T-cell (primary cell): ENCODE measurements around the gene SNRNP200. TPM values are rescaled to one million over a fixed set of nuclear protein-coding genes. Genes with fewer than 3 reads are reported as not detected.

ENCODE experiments used
- ATAC-seq, 4 experiments: fragments of 200-7000 bp in 3 of 4; fragments of 150-1000 bp in 1 of 4; cut with Tn5 transposase; replicated peaks in 1 of 4; 1 replicate in 3 of 4; 2 replicates in 1 of 4; pipeline ENCODE4 v1.10.0; 2021; ENCODE audit warnings: moderate library complexity in 3 of 4, mild to moderate bottlenecking in 2 of 4, moderate number of reproducible peaks in 1 of 4
- CTCF ChIA-PET, 2 donors: fragments of 300-600 bp; sonication (Branson Sonifier 250); formaldehyde crosslinking; loops; one replicate each; lab custom pipeline; 2022; ENCODE audit warnings: antibody characterized with exemption in 2 of 2; lab: Charles Lee
- POLR2A ChIA-PET, 2 donors: fragments of 300-600 bp; sonication (Branson Sonifier 250); formaldehyde crosslinking; loops; one replicate each; lab custom pipeline; 2022; ENCODE audit warnings: antibody characterized with exemption in 2 of 2; lab: Charles Lee
- DNase-seq, 35 experiments: peaks; one replicate each; pipeline versions ENCODE4 v3.0.0 to v3.0.0-alpha.2; 2013 to 2023
- H3K27ac ChIP-seq: one replicate; pipeline ENCODE4 v1.5.1; 2013; ENCODE audit warnings: low read length
- H3K27me3 ChIP-seq, 2 experiments: replicated peaks in 1 of 2; 1 replicate in 1 of 2; 2 replicates in 1 of 2; pipeline versions ENCODE4 v1.6.1 to v1.7.0; 2013; ENCODE audit warnings: low read length in 1 of 2, mixed read lengths in 1 of 2; ENCODE audit not compliant: control insufficient read depth in 2 of 2, insufficient read depth in 2 of 2; ENCODE audit errors: extremely low read depth in 1 of 2
- H3K36me3 ChIP-seq, 2 donors: 1 replicate in 1 of 2; 2 replicates in 1 of 2; pipeline versions ENCODE4 v1.6.1 to v1.7.0; 2013; ENCODE audit warnings: low read length in 1 of 2; ENCODE audit not compliant: control insufficient read depth in 2 of 2, insufficient read depth in 1 of 2; ENCODE audit errors: extremely low read depth in 1 of 2
- H3K4me1 ChIP-seq, 2 experiments: 1 replicate in 1 of 2; 2 replicates in 1 of 2; pipeline versions ENCODE4 v1.6.1 to v1.7.0; 2013; ENCODE audit warnings: low read length in 2 of 2, mixed read lengths in 1 of 2; ENCODE audit not compliant: insufficient read depth in 2 of 2, control insufficient read depth in 1 of 2; ENCODE audit errors: extremely low read depth in 1 of 2
- H3K4me3 ChIP-seq, 2 donors: 1 replicate in 1 of 2; 2 replicates in 1 of 2; pipeline versions ENCODE4 v1.5.1 to v1.7.0; 2013; ENCODE audit warnings: mild to moderate bottlenecking in 2 of 2, low read length in 1 of 2, moderate library complexity in 1 of 2; ENCODE audit not compliant: control insufficient read depth in 1 of 2; ENCODE audit errors: extremely low read depth in 1 of 2
- H3K9me3 ChIP-seq: 2 replicates; pipeline ENCODE4 v1.7.0; 2013
- H3K27ac Mint-ChIP-seq, 2 donors: one replicate each; pipeline ENCODE4 v1.8.0; 2020 to 2021; ENCODE audit warnings: mild to moderate bottlenecking in 2 of 2, mixed read lengths in 2 of 2
- H3K27me3 Mint-ChIP-seq, 2 donors: one replicate each; pipeline ENCODE4 v1.8.0; 2021 to 2022; ENCODE audit warnings: mixed read lengths in 2 of 2
- H3K36me3 Mint-ChIP-seq: one replicate; pipeline ENCODE4 v1.8.0; 2021; ENCODE audit warnings: mixed read lengths
- H3K4me1 Mint-ChIP-seq, 3 donors: one replicate each; pipeline ENCODE4 v1.8.0; 2020 to 2022; ENCODE audit warnings: mixed read lengths in 3 of 3, mild to moderate bottlenecking in 1 of 3
- H3K4me3 Mint-ChIP-seq, 3 donors: one replicate each; pipeline ENCODE4 v1.8.0; 2020 to 2022; ENCODE audit warnings: mild to moderate bottlenecking in 3 of 3, mixed read lengths in 3 of 3, moderate library complexity in 3 of 3
- H3K9me3 Mint-ChIP-seq, 3 donors: one replicate each; pipeline ENCODE4 v1.8.0; 2020 to 2022; ENCODE audit warnings: mixed read lengths in 3 of 3
- WGBS: methylation state at CpG from one replicate; pipeline ENCODE4 v1.1.5; 2013; ENCODE audit warnings: missing lambda C conversion rate; ENCODE audit not compliant: insufficient coverage; 5-methylcytosine and 5-hydroxymethylcytosine counted together
- total RNA-seq, 35 experiments: library from RNA in 6 of 35; stranded (reverse) in 6 of 35; fragments of 120-200 nt in 1 of 35; gene quantifications; one replicate each; pipeline versions ENCODE4 v1.2.1 to v1.2.4 and lab custom pipeline; 2013 to 2026

The SNRNP200 gene
- total RNA-seq: 100 to 1,000 TPM; 200 to 254 (median 203) TPM
- 131 TPM for total RNA-seq (2013)
- total RNA-seq (lab: John Stamatoyannopoulos, UW): 276 to 543 (median 416) reads per million in 29 experiments

- ChIA-PET POLR2A (interaction anchor here in 1 of 2 donors (0.5 to 1.6 kb wide), 4 partner anchors 20 to 455 kb away, joined by 6 to 11 read pairs (median 9); partner anchors contain the start of genes ITPRIPL1 and NCAPH), CTCF (interaction anchor here in 1 of 2 donors (0.6 to 1.2 kb wide), 4 partner anchors 16 to 40 kb away, joined by 3 to 6 read pairs (median 3); partner anchors contain the start of gene NCAPH)
- WGBS: 0% methylated on average over 45 of the region's 61 CpGs
- Mint-ChIP-seq H3K4me1 (peaks cover 58 to 63% (median 62%) of the 10 kb centered on the region in 3 donors), H3K36me3 (peaks cover 36% of the 10 kb centered on the region), H3K4me3 (peak within 1 kb of the TSS; percentile 97 to 99 (median 98)), H3K27me3 (no peaks in the 10 kb centered on the region), H3K27ac (peak within 1 kb of the TSS; percentile 98), H3K9me3 (no peaks in the 10 kb centered on the region)
- ATAC-seq (peak; percentile 89 to 96 (median 96)), DNase-seq (peak; percentile 83 to 96 (median 89))
- Histone ChIP-seq H3K36me3 (peaks cover 2 to 39% of the 10 kb centered on the region in 2 donors), H3K4me1 (peaks cover 11 to 38% of the 10 kb centered on the region in 2 experiments), H3K27ac (peak within 1 kb of the TSS; percentile 96), H3K9me3 (no peaks in the 10 kb centered on the region), H3K27me3 (no peaks in the 10 kb centered on the region), H3K4me3 (peak within 1 kb of the TSS; percentile 93 to 99)
Measured at GRCh38 chr2:96305091-96305978, at the start of gene SNRNP200. TSS of gene SNRNP200 (minus strand) at chr2:96305546. CDS start at chr2:96305437, 109 bp downstream.

- H3K4me1 ChIP-seq: peaks cover 0 to 6% of the 10 kb centered on the region in 2 experiments
- peaks cover 0 to 7% (median 0%) of the 10 kb centered on the region in 3 donors for H3K4me1 Mint-ChIP-seq
- H3K4me3 ChIP-seq: no peak overlapping the region
- no peak overlapping the region for H3K27ac Mint-ChIP-seq
- 84% methylated on average over 2 of the region's 4 CpGs for WGBS
- no peaks in the 10 kb centered on the region for H3K27me3 Mint-ChIP-seq
- no peak overlapping the region for H3K4me3 Mint-ChIP-seq
- ChIA-PET POLR2A (interaction anchor here in 1 of 2 donors (0.6 kb wide), 1 partner anchor 19 kb away, joined by 3 read pairs; the partner anchor contains the start of gene NCAPH), CTCF (no interaction called here)
- no peaks in the 10 kb centered on the region for H3K36me3 Mint-ChIP-seq
- no peaks in the 10 kb centered on the region for H3K36me3 ChIP-seq
- no peaks in the 10 kb centered on the region for H3K9me3 Mint-ChIP-seq
- no peak for DNase-seq
- no peaks in the 10 kb centered on the region for H3K9me3 ChIP-seq
- ATAC-seq: no peak
- no peak overlapping the region for H3K27ac ChIP-seq
- H3K27me3 ChIP-seq: no peaks in the 10 kb centered on the region
Measured at GRCh38 chr2:96354492-96354891, 49.1 kb upstream of the SNRNP200 start.

- Mint-ChIP-seq H3K4me1 (no peaks in the 10 kb centered on the region), H3K36me3 (no peaks in the 10 kb centered on the region)
Measured at GRCh38 chr2:96353606-96354101, 48.3 kb upstream of the SNRNP200 start.

GRCh38 chr2:96353032-96353561 lies 47.8 kb upstream of the SNRNP200 start:
- DNase-seq: no peak
- WGBS: 86% methylated on average over 4 of the region's 9 CpGs
- ChIA-PET CTCF (no interaction called here), POLR2A (no interaction called here)
- Mint-ChIP-seq H3K27ac (no peak overlapping the region), H3K4me1 (no peaks in the 10 kb centered on the region), H3K9me3 (no peaks in the 10 kb centered on the region), H3K36me3 (no peaks in the 10 kb centered on the region), H3K27me3 (no peaks in the 10 kb centered on the region), H3K4me3 (no peak overlapping the region)
- H3K27ac ChIP-seq: no peak overlapping the region
- no peaks in the 10 kb centered on the region for H3K4me1 ChIP-seq
- H3K4me3 ChIP-seq: no peak overlapping the region
- no peak for ATAC-seq
- no peaks in the 10 kb centered on the region for H3K36me3 ChIP-seq
- H3K27me3 ChIP-seq: no peaks in the 10 kb centered on the region
- H3K9me3 ChIP-seq: no peaks in the 10 kb centered on the region

More at GRCh38 chr2:96353606-96354101, 48.3 kb upstream of the SNRNP200 start:
- Mint-ChIP-seq H3K27me3 (no peaks in the 10 kb centered on the region), H3K4me3 (no peak overlapping the region), H3K9me3 (no peaks in the 10 kb centered on the region), H3K27ac (no peak overlapping the region)
- DNase-seq: no peak
- no CpG with 5 or more reads among the region's 4 CpGs for WGBS
- POLR2A ChIA-PET: no interaction called here
- no peaks in the 10 kb centered on the region for H3K4me1 ChIP-seq
- H3K27me3 ChIP-seq: no peaks in the 10 kb centered on the region
- CTCF ChIA-PET: no interaction called here
- no peak overlapping the region for H3K4me3 ChIP-seq
- H3K9me3 ChIP-seq: no peaks in the 10 kb centered on the region
- no peak for ATAC-seq
- H3K27ac ChIP-seq: no peak overlapping the region
- H3K36me3 ChIP-seq: no peaks in the 10 kb centered on the region

GRCh38 chr2:96347395-96347794 lies 42.0 kb upstream of the SNRNP200 start:
- H3K4me1 Mint-ChIP-seq: peaks cover 7 to 36% (median 33%) of the 10 kb centered on the region in 3 donors
- CTCF ChIA-PET: interaction anchor here in 1 of 2 donors (0.8 kb wide), 1 partner anchor 25 kb away, joined by 3 read pairs; no protein-coding TSS in a partner anchor
- Histone ChIP-seq H3K27me3 (no peaks in the 10 kb centered on the region), H3K9me3 (no peaks in the 10 kb centered on the region), H3K4me3 (no peak overlapping the region), H3K27ac (no peak overlapping the region), H3K36me3 (no peaks in the 10 kb centered on the region), H3K4me1 (peaks cover 0 to 24% of the 10 kb centered on the region in 2 experiments)
- 100% methylated on average over 1 of the region's 1 CpG for WGBS
- H3K27ac Mint-ChIP-seq: no peak overlapping the region
- ATAC-seq (no peak), DNase-seq (no peak)
- no peak overlapping the region for H3K4me3 Mint-ChIP-seq
- H3K27me3 Mint-ChIP-seq: no peaks in the 10 kb centered on the region
- H3K36me3 Mint-ChIP-seq: peaks cover 2% of the 10 kb centered on the region
- POLR2A ChIA-PET: no interaction called here
- no peaks in the 10 kb centered on the region for H3K9me3 Mint-ChIP-seq
